G401 (cell line): ENCODE results near the gene RFX1. TPM values are rescaled to one million over a fixed set of nuclear protein-coding genes. Genes with fewer than 3 reads are reported as not detected.
"Not testable (repeated sequence)": the region's sequence is repeated elsewhere in the genome, so short reads cannot be mapped to it uniquely, and the experiment has no call there.

ENCODE experiments used
- DNase-seq: peaks from one replicate; pipeline ENCODE4 v3.0.0-alpha.2; 2015; ENCODE audit warnings: low spot score
- in situ Hi-C: cut with HindIII; loops from 2 replicates; pipeline ENCODE4 v1.10.0; 2016; ENCODE audit warnings: low sequenced_read_pairs, mixed read lengths
- total RNA-seq: library from RNA; depleted of rRNA; stranded (reverse); fragments of >200 nt; shearing (Covaris generic); gene quantifications from 2 replicates; pipeline ENCODE4 v1.2.3, GENCODE V29; 2014; rRNA removed

Gene RFX1
- total RNA-seq: 1.8 and 6.0 TPM in 2 replicates

GRCh38 chr19:14006085-14006765 is at the start of gene RFX1:
TSS of gene RFX1 (minus strand) at chr19:14006320. CDS start at chr19:13993843, 12,477 bp downstream.
- in situ Hi-C loops: no loop called here
- DNase-seq: peak; percentile 100

- in situ Hi-C loops: no loop called here
These were observed 49.3 kb upstream of the RFX1 start for GRCh38 chr19:14055396-14055795.

GRCh38 chr19:14054721-14055120 is 48.6 kb upstream of the RFX1 start:
- in situ Hi-C loops: no loop called here
- DNase-seq: no peak

More at GRCh38 chr19:14055396-14055795, 49.3 kb upstream of the RFX1 start:
- DNase-seq: no peak

- in situ Hi-C loops: no loop called here
- DNase-seq: no peak
These were observed 48.0 kb upstream of the RFX1 start for GRCh38 chr19:14054099-14054498.

- no peak for DNase-seq
- in situ Hi-C loops: no loop called here
These were observed 47.4 kb upstream of the RFX1 start for GRCh38 chr19:14053500-14053899.

- in situ Hi-C loops: no loop called here
- no peak for DNase-seq
These were observed 46.9 kb upstream of the RFX1 start for GRCh38 chr19:14053032-14053431.

GRCh38 chr19:14052470-14052869 is 46.4 kb upstream of the RFX1 start:
- in situ Hi-C loops: no loop called here
- no peak for DNase-seq

GRCh38 chr19:14051980-14052379 is 45.9 kb upstream of the RFX1 start:
- in situ Hi-C loops: no loop called here
- DNase-seq: no peak

- DNase-seq, in situ Hi-C loops: not testable (repeated sequence)
These were observed 44.8 kb upstream of the RFX1 start for GRCh38 chr19:14050961-14051360.

GRCh38 chr19:14050512-14050911 is 44.4 kb upstream of the RFX1 start:
- in situ Hi-C loops: no loop called here
- no peak for DNase-seq

GRCh38 chr19:14048443-14049153 is 42.5 kb upstream of the RFX1 start:
- in situ Hi-C loops: no loop called here

GRCh38 chr19:14047866-14048265 is 41.7 kb upstream of the RFX1 start:
- DNase-seq, in situ Hi-C loops: not testable (repeated sequence)

More at GRCh38 chr19:14048443-14049153, 42.5 kb upstream of the RFX1 start:
- no peak for DNase-seq

GRCh38 chr19:14042659-14043608 is 36.8 kb upstream of the RFX1 start:
- peak; percentile 83 for DNase-seq
- in situ Hi-C loops: not testable (repeated sequence)

- DNase-seq: no peak
- in situ Hi-C loops: no loop called here
These were observed 33.1 kb upstream of the RFX1 start for GRCh38 chr19:14039181-14039580.

GRCh38 chr19:14035706-14036105 is 29.6 kb upstream of the RFX1 start:
- in situ Hi-C loops: no loop called here
- DNase-seq: no peak

GRCh38 chr19:14035159-14035558 is 29.0 kb upstream of the RFX1 start:
- DNase-seq, in situ Hi-C loops: not testable (repeated sequence)

- in situ Hi-C loops: no loop called here
- no peak for DNase-seq
These were observed 27.8 kb upstream of the RFX1 start for GRCh38 chr19:14033946-14034345.

GRCh38 chr19:14031719-14032480 is 25.8 kb upstream of the RFX1 start, which contains the start of gene IL27RA:
TSS of gene IL27RA (plus strand) at chr19:14031762. CDS start at chr19:14031873, 111 bp downstream.
- DNase-seq: peak; percentile 59
- in situ Hi-C loops: no loop called here
